Cardiac fibroblast (primary cell): Measurements from ENCODE around the gene MACF1.
A peak's percentile ranks its signal among the peaks of the same experiment; 100 is the strongest.

Source experiments
- DNase-seq, 2 donors: peaks; one replicate each; pipeline versions ENCODE4 v3.0.0 to v3.0.0-alpha.2; 2010; ENCODE audit warnings: low read depth in 2 of 2
- H3K4me3 ChIP-seq, 2 donors: replicated peaks in 1 of 2; 1 replicate in 1 of 2; 2 replicates in 1 of 2; pipeline ENCODE4 v1.5.1; 2011; ENCODE audit warnings: low read depth in 2 of 2, low read length in 2 of 2, mild to moderate bottlenecking in 2 of 2, moderate library complexity in 1 of 2
- TF ChIP-seq, protein P1 (sequence below): IDR thresholded peaks from one replicate; pipeline ENCODE4 v1.5.1; 2011; ENCODE audit warnings: low read depth, mild to moderate bottlenecking, low read length, inconsistent platforms

The MACF1 gene

DNA sequence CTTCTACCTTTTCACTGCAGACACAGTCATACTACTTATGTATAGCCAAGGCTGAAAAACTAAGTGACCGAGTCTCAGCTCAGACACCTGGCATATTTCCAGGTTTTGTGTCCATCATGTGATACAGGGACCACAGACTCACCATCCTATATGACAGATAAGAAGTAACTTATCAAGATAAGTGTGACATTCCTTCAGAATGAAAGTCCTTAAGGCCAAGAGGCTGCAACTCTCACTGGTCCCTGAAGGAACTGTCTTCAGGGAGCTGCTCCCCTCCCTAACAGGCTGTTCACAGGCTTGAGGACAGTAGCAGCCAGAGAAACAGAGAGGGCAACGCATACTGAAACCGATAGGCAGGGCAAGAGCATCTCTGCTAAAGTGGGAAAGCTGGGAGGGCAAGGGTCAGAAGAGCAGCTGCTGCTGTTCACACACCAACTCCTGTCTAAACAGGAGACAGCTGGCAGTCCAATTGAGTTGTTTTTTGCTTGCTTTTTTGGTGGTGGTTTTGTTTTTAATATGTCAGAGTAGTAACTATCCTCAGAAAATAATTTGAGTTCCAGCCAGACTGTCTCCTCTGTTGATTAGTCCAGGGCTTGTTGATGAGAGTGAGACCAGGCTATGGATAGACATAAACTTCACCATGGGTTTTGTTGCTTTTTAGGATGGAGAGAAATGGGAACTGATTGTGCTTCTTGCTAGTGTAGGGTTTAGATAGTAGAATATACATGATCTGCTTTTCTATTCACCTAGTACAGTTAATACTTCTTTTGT, 67.7 kb downstream of the MACF1 start:
- peak in 1 of 2 donors; percentile 43 for DNase-seq

DNA sequence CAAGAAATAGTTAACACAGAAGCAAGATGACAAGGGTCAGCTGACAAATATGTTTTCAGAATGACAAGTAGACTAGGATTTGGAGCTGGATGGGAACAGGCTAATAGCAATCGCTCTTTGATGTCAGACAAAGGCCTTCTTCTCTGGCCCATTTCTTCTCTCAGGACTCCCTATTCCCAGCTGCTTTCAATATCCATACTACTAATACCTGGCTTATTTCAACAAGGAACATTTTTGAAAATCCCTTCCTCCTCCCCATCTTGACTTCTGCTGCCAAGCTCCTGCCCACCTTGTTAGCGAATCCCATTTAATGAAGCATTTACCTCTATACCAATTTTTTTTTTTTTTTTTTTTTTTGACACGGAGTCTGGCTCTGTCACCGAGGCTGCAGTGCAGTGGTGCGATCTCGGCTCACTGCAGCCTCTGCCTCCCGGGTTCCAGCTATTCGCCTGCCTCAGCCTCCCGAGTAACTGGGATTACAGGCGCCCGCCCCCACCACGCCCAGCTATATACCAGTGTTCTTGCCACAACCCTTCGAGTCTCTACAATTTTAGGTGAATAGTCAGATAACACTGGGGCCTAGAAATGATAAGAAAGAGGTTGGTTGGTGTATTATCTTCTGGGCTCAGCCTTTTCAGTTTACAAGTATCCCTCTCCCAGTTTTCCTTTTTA, 68.4 kb downstream of the MACF1 start:
- H3K4me3 ChIP-seq = no peak overlapping the region
- DNase-seq = no peak
- TF ChIP-seq, protein P1, sequence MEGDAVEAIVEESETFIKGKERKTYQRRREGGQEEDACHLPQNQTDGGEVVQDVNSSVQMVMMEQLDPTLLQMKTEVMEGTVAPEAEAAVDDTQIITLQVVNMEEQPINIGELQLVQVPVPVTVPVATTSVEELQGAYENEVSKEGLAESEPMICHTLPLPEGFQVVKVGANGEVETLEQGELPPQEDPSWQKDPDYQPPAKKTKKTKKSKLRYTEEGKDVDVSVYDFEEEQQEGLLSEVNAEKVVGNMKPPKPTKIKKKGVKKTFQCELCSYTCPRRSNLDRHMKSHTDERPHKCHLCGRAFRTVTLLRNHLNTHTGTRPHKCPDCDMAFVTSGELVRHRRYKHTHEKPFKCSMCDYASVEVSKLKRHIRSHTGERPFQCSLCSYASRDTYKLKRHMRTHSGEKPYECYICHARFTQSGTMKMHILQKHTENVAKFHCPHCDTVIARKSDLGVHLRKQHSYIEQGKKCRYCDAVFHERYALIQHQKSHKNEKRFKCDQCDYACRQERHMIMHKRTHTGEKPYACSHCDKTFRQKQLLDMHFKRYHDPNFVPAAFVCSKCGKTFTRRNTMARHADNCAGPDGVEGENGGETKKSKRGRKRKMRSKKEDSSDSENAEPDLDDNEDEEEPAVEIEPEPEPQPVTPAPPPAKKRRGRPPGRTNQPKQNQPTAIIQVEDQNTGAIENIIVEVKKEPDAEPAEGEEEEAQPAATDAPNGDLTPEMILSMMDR = no peak

More for the DNA sequence above, 67.7 kb downstream of the MACF1 start:
- no peak overlapping the region for H3K4me3 ChIP-seq
- TF ChIP-seq, protein P1 = no peak

DNA sequence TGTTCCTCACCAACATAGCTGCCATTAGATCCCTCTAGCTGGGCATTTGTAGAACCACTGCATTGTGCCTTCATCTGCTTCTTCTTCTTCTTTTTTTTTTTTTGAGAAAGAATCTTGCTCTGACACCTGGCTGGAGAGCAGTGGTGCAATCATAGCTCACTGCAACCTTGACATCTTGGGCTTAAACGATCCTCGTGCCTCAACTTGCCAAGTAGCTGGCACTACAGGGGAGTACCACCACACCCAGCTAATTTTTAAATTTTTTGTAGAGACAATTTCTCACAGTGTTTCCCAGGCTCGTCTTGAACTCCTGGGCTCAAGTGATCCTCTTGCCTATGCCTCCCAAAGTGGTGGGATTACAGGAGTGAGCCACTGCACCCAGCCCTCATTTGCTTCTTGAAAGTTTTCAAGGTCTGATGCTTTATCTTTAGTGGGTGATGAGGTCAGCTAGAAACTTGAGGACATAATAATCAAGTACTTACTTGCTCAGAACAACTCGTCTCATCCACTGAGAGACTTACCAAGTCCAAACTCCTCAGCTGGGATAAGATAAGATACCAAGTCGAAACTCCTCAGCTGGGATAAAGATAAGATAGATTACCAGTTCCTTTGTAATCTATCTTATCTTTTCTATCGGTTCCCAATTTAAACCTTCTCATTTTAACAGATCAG, 71.5 kb downstream of the MACF1 start:
- H3K4me3 ChIP-seq = no peak overlapping the region
- TF ChIP-seq, protein P1 = no peak
- DNase-seq = no peak

DNA sequence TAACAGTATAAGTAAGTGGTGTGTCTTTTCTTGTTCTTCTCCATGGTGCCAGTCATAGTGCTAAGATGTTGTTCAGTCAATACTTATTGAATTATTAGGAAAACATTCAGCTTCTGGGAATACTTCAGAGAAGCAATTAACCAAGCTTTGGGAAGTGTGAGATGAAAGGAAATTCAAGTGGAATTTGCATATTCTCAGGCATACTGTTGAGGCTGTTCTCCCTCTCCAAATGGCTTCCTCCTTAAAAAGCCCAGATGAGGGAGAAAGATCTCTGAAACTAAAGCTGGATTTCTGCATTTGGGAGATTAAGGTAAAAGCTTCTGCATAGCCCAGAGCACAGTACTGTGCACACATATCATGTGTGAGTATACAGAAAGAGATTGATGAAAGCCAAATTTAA, 73.4 kb downstream of the MACF1 start:
- H3K4me3 ChIP-seq = no peak overlapping the region
- TF ChIP-seq, protein P1 = no peak
- no peak for DNase-seq

DNA sequence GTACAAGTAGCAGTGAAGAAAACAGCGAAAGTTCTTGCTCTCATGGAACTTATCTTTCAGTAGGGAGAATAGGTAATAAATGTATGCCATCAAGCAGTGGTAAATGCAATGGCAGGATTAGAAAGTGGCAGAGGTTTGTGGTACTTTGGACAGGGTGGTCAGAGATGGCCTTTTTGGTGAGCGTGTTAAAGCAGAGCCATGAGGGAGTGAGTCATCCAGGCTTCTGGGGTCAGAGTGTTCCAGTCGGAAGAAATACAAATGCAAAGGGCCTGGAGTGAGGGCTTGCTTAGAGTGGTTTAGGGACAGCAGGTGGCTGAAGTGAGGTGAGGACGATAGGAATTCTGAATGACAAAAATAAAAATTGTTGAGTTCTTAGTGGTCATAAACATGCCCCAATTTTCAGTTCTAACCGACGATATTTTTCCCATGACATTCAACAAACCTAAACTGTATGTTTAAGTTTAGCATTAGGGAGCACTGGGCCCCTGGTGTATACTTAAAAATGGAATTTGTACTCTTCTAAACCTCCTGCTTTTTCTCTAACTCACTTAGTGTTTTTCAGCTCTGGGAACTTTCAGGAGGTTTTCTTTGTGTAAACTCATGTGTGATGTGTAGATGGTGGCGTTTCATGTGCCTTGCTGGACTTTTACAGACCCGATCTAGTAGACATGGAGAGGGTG, 78.2 kb downstream of the MACF1 start:
- TF ChIP-seq, protein P1 = no peak
- no peak overlapping the region for H3K4me3 ChIP-seq
- DNase-seq = peak in 1 of 2 donors; percentile 55

DNA sequence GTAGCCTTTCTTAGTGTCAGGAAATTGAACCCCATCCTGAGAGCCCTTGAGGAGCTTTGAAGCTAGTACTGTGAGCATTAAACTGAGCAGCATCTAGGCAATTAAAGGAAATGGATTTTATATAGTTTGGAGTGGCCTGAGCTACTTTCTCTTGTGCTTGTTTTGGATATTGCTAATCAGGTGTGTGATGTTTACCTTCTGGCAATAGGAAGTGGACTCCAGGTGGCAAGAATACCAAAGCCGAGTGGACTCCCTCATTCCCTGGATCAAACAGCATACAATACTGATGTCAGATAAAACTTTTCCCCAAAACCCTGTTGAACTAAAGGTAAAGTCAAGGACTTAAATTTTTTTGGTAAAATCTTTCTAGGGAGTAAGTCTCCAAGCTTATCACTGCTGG, 79.4 kb downstream of the MACF1 start:
- TF ChIP-seq, protein P1 = no peak
- H3K4me3 ChIP-seq = no peak overlapping the region
- no peak for DNase-seq
